ENCODE results near the gene ITIH2. TPM values are rescaled to one million over a fixed set of nuclear protein-coding genes. Genes with fewer than 3 reads are reported as not detected.
"Not testable (repeated sequence)": the region's sequence is repeated elsewhere in the genome, so short reads cannot be mapped to it uniquely, and the experiment has no call there.

Gene ITIH2
- polyA plus RNA-seq, 4 donors = 0.18 to 1.3 (median 0.24) TPM

- not testable (repeated sequence) for DNase-seq (ENCODE audit: low read depth in 4 of 4, low spot score in 3 of 4)
Measured at GRCh38 chr10:7692368-7692767, 10.7 kb upstream of the ITIH2 start.

DNA sequence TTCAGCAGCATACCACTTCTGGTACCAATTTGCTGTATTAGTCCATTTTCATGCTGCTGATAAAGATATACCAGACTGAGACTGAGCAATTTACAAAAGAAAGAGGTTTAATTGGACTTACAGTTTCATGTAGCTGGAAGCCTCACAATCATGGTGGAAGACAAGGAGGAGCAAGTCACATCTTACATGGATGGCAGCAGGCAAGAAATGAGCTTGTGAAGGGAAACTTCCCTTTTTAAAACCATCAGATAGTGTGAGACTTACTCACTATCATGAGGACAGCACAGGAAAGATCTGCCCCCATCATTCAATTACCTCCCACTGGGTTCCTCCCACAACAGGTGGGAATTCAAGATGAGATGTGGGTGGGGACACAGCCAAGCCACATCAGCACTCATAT is 9.9 kb upstream of the ITIH2 start:
- not testable (repeated sequence) for DNase-seq (ENCODE audit: low read depth in 4 of 4, low spot score in 3 of 4)

DNA sequence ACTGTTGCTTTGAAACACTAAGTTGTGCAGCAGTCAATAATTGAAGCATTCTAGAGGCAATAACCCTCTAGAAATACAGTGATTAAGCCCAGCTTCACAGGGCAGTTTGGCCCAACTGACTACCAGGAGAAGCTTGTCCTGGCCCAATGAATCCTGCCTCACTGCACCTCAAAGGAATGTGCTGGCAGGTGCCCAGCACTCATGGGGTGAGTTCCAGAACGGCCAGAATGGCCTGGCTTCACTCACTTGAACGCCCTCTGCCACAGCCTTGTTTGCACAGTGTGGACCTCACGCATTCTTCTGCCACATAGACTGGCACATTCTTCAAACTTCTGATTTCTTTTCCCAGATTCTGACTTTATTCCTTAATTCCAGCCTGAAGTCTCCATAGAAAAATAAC is 6.6 kb upstream of the ITIH2 start:
- no peak for DNase-seq (ENCODE audit: low read depth in 4 of 4, low spot score in 3 of 4)

GRCh38 chr10:7697426-7697825 is 5.7 kb upstream of the ITIH2 start:
- DNase-seq (ENCODE audit: low read depth in 4 of 4, low spot score in 3 of 4) = no peak

DNA sequence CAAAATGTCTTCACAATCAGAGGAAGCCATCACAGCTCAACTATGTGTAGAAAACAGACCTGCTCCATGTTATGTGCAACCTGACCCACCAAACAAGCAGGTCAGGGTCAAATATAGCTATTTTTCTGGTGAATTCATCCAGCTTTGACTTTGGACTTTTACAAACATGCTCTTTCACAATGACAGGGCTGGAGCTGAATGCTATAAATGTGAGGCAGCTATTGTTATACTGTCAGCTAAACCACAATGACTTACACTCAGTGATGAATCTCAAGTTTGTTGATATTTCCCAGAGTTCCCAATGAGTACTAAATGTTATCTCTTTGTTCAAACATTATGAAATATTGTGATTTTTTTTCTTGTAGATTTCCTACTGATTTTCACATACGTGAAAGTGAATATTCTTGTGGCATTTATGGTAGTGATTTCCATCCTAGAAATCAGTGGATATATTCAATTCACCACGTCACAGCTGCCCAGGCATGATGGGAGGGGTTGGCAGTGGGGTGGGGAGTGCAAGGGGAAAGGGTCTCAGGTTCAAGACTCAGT is 2.5 kb upstream of the ITIH2 start:
- no peak for DNase-seq (ENCODE audit: low read depth in 4 of 4, low spot score in 3 of 4)

DNA sequence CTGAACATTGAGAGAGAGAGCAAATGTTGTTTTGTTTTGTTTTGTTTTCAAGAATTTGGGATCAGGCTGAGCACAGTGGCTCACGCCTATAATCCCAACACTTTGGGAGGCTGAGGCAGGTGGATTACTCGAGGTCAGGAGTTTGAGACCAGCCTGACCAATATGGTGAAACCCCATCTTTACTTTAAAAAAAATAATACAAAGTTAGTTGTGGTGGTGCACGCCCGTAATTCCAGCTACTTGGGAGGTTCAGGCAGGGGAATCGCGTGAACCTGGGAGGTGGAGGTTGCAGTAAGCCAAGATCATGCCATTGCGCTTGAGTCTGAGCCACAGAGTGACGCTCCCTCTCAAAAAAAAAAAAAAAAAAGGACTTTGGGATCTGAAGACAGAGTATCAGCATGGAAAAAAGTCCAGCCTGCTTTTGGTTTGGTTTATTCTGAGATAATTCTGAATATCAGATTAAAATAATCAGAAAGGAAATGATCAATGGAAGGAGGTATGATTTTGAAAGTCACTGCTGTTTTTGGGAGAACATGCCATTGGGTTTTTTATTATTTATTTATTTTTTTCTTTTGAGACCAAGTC is 1.9 kb upstream of the ITIH2 start:
- DNase-seq (ENCODE audit: low read depth in 4 of 4, low spot score in 3 of 4) = no peak

DNA sequence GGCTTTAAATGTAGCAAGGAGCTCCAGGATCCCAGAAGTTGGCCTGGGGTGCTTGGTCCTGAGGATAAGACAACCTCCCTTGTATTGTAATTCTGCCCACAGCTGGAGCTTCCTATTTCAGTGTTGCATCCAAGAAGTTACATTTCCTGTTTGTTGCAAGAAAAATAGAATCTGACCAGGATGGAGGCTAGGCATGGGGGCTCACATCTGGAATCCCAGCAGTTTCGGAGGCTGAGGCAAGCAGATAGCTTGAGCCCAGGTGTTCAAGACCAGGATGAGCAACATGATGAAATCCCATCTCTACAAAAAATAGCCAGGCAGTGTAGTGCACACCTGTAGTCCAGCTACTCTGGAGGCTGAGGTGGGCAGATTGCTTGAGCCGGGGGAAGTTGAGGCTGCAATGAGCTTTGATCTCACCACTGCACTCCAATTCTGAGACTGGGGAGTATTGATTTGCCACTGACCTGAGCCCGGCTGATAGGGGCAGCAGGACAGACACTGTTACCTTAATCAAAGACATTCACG is 766 bp upstream of the ITIH2 start:
- no peak for DNase-seq (ENCODE audit: low read depth in 4 of 4, low spot score in 3 of 4)

DNA sequence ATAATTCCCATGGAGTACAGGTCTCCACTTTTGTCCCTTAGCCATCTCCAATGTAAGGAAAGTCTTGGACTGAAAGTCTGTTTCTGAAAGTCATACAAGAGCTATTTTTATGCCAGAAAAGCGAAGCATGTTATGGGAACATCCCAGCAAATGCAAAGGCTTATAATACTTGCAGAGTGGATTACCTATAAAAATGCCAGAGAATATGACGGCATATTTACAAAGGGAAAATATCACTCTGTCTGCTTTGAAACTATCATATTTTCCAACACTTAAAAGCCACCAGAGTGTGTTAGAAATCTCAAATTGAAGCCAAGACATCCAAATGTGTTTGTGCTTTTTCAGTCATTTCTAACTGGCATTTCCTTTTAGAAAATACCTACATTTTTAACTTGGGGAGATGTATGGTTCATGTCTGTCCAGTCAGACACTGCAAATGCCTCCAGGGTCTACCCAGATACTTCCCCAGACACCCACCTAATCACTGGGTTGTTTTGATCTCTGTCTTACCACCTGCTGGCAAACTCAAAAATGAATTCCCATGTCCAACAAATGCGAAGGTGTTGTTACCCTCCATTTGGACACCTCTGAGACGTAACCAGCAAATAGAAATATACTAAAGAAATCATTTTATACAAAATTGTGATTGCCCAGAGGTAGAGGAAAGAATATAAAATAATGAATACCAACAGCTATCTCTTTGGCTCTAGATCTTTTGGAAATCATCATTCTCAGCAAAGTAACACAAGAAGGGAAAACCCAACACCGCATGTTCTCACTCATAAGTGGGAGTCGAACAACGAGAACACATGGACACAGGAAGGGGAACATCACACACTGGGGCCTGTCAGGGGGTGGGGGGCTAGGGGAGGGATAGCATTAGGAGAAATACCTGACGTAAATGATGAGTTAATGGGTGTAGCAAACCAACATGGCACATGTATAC is 1.2 kb downstream of the ITIH2 start:
- DNase-seq (ENCODE audit: low read depth in 4 of 4, low spot score in 3 of 4) = no peak

GRCh38 chr10:7705341-7705740 is 2.2 kb downstream of the ITIH2 start:
- no peak for DNase-seq (ENCODE audit: low read depth in 4 of 4, low spot score in 3 of 4)

GRCh38 chr10:7706534-7707073 is 3.5 kb downstream of the ITIH2 start:
- DNase-seq (ENCODE audit: low read depth in 4 of 4, low spot score in 3 of 4) = no peak

DNA sequence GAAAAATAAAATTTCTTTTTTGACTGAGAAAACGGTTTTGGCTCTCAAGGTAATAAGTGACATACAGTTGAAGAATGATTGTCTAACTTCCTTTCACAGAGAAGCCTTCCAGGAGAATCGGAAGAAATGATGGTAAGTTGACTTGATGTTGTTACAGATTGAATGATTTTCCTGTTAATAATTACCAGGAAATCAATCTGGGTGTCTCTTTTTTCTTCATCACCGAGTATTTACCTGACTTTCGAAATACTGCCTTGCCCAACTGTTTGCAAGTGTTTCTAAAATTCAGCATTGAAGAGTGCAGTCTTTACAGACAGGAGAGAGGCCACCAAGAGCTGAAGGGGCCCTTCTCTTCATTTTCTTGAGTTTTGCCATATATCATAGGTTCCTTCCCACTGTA is 4.0 kb downstream of the ITIH2 start:
- DNase-seq (ENCODE audit: low read depth in 4 of 4, low spot score in 3 of 4) = no peak

DNA sequence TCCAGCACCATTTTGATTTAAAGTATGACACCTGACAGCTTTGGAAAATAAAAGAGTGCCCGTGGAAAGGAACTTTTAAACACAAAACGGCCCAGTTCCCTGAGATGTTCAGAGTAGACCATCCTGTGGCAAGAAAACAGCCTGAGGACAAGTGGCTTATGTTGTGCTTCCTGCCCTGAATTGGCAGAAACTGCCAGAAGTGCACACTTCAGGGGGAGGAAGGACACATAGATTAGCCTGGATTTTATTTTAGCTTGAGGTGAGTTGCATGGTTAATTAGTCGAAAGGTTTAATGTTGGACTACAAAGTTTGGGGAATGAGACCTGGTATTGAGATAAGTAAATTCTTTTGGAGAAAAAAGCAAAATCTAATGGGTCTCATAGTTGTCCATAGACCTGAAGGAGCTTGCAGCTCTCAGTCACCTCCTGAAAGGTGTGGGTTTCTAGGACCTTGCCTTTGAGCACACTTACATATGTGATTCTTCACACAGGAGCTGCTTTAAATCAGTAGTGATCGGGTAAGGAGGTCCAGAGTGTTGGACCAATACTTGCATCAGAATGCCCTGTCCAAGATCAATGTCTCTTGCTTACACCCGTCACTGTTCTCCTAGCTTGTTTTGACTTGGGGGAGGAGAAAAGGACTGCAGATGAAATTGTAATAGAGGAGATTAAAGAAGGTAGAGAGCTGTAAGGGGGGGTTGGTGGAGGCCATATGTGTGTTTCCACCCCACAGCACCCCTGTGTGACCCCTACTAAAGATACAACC is 4.9 kb downstream of the ITIH2 start:
- DNase-seq (ENCODE audit: low read depth in 4 of 4, low spot score in 3 of 4) = no peak

- DNase-seq (ENCODE audit: low read depth in 4 of 4, low spot score in 3 of 4) = no peak
Measured at GRCh38 chr10:7708832-7709231, 5.7 kb downstream of the ITIH2 start.

GRCh38 chr10:7710446-7710845 is 7.3 kb downstream of the ITIH2 start:
- no peak for DNase-seq (ENCODE audit: low read depth in 4 of 4, low spot score in 3 of 4)

GRCh38 chr10:7711075-7711474 is 8.0 kb downstream of the ITIH2 start:
- DNase-seq (ENCODE audit: low read depth in 4 of 4, low spot score in 3 of 4) = not testable (repeated sequence)

DNA sequence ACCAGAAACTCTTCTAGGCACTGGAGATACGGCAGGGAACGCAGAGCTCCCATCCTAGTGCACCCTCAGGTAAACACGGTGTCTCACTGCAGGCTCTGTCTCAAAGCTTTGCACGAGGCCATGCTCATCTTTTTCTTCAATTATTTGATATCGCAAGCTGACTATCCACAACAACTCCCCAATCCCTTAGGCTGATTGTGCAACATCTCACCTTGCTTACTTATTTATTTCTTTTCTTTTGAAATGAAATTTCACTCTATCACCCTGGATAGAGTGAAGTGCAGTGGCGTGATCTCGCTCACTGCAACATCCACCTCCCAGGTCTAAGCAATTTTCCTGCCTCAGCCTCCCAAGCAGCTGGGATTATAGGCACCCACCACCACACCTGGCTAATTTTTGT is 12.4 kb downstream of the ITIH2 start:
- no peak for DNase-seq (ENCODE audit: low read depth in 4 of 4, low spot score in 3 of 4)

GRCh38 chr10:7717767-7718166 is 14.7 kb downstream of the ITIH2 start:
- DNase-seq (ENCODE audit: low read depth in 4 of 4, low spot score in 3 of 4) = no peak

- no peak for DNase-seq (ENCODE audit: low read depth in 4 of 4, low spot score in 3 of 4)
Measured at GRCh38 chr10:7718685-7719084, 15.6 kb downstream of the ITIH2 start.

DNA sequence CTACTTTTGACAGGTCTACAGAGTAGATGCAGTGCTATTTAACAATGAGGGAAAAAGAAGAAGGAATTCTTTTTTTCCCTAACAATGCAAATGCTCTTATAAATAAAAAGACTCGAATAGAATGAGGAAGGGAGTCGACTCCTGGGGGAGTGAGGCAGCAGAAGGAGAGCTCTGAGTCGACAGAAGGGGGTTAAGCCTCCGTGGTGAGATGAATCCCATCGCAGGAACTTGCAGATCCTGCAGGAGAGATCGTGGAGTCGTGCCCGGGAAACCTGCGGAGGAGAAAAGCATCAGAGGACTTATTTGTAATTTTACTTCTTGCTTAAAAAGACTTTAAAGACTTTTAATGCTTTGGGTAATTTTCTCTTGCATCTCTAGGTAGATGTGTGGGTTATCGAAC is 17.4 kb downstream of the ITIH2 start:
- DNase-seq (ENCODE audit: low read depth in 4 of 4, low spot score in 3 of 4) = no peak

DNA sequence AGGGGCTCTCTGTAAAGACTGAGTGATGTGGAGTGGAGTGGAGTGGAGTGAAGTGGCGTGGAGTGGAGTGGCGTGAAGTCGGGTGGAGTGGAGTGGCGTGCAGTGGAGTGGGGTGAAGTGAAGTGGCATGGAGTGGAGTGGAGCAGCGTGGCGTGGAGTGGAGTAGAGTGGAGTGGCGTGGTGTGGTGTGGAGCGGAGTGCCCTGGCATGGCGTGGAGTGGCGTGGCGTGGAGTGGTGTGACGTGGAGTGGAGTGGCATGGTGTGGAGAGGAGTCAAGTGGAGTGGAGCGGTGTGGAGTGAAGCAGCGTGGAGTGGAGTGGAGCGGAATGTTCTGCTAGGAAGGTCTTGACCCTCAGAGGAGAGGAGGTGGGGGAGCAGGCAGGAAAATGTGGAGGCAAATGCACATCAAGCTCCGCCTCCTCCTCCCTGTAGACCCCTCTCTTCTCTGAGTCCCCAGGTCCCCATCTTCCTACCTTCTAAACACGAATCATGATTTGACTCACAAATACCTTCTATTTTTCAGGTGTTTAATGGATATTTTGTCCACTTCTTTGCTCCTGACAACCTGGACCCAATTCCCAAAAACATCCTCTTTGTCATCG is 19.9 kb downstream of the ITIH2 start:
- no peak for DNase-seq (ENCODE audit: low read depth in 4 of 4, low spot score in 3 of 4)

Measured in right renal pelvis (tissue), 4 donors.